GM19467 (cell line): ENCODE measurements around the gene TNPO3.
"Not testable (repeated sequence)": the region's sequence is repeated elsewhere in the genome, so short reads cannot be mapped to it uniquely, and the experiment has no call there.

Source experiments
- ATAC-seq: cut with Tn5 transposase; IDR thresholded peaks from one replicate; pipeline ENCODE4 v1.9.1; 2021; ENCODE audit warnings: mild to moderate bottlenecking, moderate library complexity; ENCODE audit not compliant: unreplicated experiment

The TNPO3 gene

GRCh38 chr7:128963327-128963757, 91.6 kb downstream of the TNPO3 start:
- peak; percentile 72 for ATAC-seq

DNA sequence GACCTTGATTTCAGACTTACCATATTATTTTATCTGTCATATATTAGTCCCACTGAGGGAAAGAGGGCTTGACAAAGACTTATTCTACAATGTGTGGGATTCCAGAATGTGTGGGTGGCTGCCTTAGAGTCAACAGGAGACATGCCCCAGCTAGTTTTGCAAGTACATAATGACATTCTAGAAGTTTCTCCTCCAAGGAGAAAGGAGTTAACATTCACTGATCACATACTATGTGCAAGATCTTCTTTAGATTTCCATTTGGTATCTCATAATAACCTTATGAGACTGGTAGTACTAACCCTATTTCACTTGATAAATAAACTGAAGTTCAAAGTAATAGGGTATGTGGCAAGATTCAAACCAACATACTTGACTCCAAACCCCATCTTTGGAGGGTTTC, 92.0 kb downstream of the TNPO3 start:
- ATAC-seq, result no peak

- ATAC-seq, result no peak
These were observed 93.8 kb downstream of the TNPO3 start for GRCh38 chr7:128961030-128961659.

DNA sequence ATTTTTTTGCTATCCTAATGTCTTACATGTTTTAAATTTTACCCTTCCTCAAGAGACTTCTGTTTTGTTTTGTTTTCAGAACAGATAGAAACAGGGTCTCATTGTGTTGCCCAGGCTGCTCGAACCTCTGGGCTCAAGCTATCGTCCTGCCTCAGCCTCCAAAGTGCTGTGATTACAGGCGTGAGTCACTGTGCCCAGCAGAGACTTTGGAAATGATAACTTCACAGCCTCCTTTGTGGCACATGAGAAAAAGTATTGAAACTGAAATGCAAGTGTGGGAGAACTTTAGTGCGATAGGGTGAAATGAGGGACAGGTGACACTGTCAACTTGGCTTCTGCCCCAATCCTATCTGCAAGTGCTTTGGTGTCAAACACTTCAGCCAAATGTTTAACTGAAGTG, 95.6 kb downstream of the TNPO3 start:
- no peak for ATAC-seq

- no peak for ATAC-seq
These were observed 98.9 kb downstream of the TNPO3 start for GRCh38 chr7:128955981-128956380.

DNA sequence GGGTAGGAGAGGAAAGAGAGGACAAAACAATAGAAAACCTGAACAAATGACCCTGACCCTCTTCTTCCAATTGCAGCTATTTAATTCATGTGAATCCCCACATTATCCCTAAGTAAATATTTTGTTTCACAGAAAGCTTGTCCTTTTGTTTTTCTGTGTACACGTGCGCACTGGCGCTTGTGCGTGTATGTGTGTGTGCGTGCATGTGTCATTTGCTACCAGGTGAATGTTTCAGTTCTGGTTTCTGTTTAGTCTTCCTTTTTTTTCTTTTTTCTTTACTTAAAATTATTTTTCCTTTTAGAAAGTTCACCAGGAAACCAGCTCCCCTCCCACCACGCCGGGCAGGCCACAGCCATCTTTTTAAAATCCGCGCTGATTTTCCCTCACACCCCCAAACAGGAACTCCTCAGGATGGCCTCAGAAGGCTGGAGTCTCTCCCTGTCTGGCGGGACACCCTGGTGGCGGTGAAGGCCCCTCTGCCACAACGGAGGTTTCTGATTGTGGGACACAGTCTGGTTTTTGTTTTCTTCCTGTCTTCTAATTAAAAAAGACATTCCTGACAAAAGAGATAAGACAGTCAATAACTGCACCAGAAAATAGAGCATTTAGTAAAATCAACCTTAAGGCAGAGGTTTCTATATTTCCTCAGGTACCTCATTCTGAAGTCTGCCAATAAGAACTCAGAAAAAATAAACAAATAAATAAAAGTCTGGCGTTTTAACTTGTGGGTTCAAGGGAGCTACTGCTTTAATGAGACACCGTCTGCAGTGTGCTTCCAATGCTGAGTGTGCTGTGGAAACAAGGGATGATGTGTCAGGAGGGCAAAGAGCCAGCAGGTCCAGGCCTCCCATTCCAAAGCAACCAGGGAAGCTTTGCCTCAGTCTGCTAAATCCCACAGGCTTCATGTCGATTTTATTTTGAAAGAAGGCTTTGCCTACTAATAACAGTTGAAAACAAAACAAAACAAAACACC, 99.8 kb downstream of the TNPO3 start:
- ATAC-seq, result peak; percentile 49

GRCh38 chr7:128954150-128954549, 100.8 kb downstream of the TNPO3 start:
- no peak for ATAC-seq

- no peak for ATAC-seq
These were observed 103.6 kb downstream of the TNPO3 start for GRCh38 chr7:128951296-128951695.

DNA sequence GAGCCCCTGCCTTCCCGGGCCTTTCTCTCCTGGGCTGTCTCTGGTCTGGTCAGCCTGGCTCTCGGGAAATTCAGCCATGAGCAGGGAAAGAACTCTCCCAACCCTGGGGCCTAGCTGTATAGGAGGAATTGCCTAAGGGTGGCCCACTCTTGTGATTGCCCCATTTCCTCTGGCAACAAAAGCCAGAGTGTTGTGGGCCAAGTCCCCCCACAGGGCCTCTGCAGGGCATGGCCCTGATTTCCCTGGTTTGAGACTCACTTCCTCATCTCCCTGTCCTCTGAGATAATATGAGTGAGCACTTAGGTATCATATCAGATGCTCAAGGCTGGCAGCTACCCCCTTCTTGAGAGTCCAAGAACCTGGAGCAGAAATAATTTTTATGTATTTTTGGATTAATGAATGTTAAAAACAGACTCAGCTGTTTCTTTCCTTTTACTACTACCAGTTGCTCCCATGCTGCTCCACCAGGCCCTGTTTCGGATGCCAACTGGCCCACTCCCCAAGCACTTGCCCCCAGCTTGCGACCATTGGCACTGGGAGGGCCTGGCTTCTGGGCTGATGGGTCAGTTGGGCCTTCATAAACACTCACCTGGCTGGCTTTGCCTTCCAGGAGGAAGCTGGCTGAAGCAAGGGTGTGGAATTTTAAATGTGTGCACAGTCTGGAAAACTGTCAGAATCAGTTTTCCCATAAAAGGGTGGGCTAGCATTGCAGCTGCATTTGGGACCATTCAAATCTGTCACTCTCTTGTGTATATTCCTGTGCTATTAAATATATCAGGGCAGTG, 105.7 kb downstream of the TNPO3 start:
- ATAC-seq, result no peak

- ATAC-seq, result no peak
These were observed 106.5 kb downstream of the TNPO3 start for GRCh38 chr7:128948312-128948973.

DNA sequence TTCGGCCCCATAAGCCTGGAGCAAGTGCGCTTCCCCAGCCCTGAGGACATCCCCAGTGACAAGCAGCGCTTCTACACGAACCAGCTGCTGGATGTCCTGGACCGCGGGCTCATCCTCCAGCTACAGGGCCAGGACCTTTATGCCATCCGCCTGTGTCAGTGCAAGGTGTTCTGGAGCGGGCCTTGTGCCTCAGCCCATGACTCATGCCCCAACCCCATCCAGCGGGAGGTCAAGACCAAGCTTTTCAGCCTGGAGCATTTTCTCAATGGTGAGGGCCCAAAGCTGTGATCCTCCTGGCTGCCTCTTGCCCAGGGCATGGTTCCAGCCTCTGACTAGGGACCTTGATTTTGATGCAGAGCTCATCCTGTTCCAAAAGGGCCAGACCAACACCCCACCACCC, 107.1 kb downstream of the TNPO3 start:
- no peak for ATAC-seq

- ATAC-seq, result no peak
These were observed 107.7 kb downstream of the TNPO3 start for GRCh38 chr7:128946936-128947830.

GRCh38 chr7:128945668-128946366, 109.1 kb downstream of the TNPO3 start:
- no peak for ATAC-seq

DNA sequence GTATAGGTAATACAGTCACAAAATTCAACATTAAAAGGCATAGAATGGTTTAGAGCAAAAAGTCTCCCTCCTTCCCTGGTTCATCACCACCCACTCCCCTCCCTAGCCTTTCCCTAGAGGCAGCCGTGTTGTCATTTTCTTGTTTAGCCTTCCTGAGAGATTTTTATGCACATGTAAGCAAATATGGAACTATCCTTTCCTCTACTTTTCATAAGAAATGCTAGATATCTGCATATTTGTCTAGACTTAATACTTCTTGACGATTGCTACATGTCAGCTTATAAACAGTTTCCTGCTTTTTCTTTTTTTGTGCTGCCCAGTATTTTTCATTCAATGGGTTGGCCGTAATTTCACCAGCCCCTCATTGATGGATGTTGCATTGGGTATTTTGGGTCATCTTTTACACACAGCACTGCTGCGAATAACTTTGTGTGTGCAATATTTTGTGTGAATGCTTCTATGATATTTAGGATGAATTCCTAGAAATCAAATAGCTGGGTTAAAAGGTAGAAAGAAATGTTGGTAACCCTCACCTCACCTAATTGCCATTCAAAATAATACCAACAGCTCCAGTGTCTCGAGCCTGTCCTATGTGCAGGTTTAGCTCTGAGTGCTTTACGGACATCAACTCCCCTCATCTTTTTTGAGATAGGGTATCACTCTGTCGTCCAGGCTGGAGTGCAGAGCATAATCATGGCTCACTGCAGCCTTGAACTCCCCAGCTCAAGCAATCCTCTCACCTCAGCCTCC, 110.2 kb downstream of the TNPO3 start:
- no peak for ATAC-seq

DNA sequence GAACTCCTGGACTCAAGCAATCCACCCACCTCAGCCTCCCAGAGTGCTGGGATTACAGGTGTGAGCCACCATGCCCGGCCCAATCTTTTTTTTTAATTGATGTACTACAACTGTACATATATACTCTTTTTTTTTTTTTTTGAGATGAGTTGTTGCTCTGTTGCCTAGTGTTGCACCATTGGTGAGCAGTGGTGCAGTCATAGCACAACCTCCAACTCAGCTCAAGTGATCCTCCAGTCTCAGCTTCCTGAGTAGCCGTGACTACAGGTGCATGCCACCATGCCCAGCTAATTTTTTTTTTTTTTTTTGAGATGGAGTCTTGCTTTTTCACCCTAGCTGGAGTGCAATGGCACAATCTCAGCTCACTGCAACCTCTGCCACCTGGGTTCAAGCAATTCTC, 111.7 kb downstream of the TNPO3 start:
- ATAC-seq, result not testable (repeated sequence)

DNA sequence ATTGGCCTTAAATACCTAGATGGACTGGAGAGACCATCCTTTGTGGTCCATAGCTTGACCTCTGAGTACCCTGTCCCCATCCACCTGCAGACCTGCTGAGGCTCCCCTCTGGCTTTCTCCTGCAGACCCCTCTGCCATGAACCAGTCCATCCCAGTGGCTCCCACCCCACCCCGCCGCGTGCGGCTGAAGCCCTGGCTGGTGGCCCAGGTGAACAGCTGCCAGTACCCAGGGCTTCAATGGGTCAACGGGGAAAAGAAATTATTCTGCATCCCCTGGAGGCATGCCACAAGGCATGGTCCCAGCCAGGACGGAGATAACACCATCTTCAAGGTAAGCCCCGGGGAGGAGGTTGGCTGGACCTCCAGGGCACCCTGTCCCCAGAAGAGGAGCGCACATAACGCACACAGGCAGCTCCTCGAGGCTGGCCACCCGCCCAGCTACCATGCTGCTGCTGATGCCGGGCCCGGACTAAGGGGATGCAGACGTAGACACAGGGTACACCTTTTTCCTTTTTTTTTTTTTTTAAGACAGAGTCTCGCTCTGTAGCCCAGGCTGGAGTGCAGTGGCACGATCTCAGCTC, 112.9 kb downstream of the TNPO3 start:
- ATAC-seq, result no peak

- ATAC-seq, result no peak
These were observed 113.5 kb downstream of the TNPO3 start for GRCh38 chr7:128941323-128941890.
